ENCODE results near the gene CLEC6A.
"Not testable (repeated sequence)": the region's sequence is repeated elsewhere in the genome, so short reads cannot be mapped to it uniquely, and the experiment has no call there.

CLEC6A gene

GRCh38 chr12:8496074-8496473, 40.3 kb downstream of the CLEC6A start:
- DNase-seq: not testable (repeated sequence)

GRCh38 chr12:8499616-8500015, 43.9 kb downstream of the CLEC6A start:
- no peak for DNase-seq

GRCh38 chr12:8501720-8502119, 46.0 kb downstream of the CLEC6A start:
- no peak for DNase-seq

- no peak for DNase-seq
Measured at GRCh38 chr12:8504351-8504750, 48.6 kb downstream of the CLEC6A start.

- no peak for DNase-seq
Measured at GRCh38 chr12:8507596-8507995, 51.8 kb downstream of the CLEC6A start.

GRCh38 chr12:8508223-8508622, 52.5 kb downstream of the CLEC6A start:
- no peak for DNase-seq

- no peak for DNase-seq
Measured at GRCh38 chr12:8508910-8509841, 53.4 kb downstream of the CLEC6A start.

- DNase-seq: no peak
Measured at GRCh38 chr12:8513256-8513655, 57.5 kb downstream of the CLEC6A start, which contains the start of gene CLEC4D. CLEC4D (plus strand) TSS chr12:8513503; CDS start chr12:8513733, 230 bp downstream.

GRCh38 chr12:8517971-8518370, 62.2 kb downstream of the CLEC6A start:
- no peak for DNase-seq

GRCh38 chr12:8519171-8519570, 63.4 kb downstream of the CLEC6A start:
- DNase-seq: no peak

- DNase-seq: no peak
Measured at GRCh38 chr12:8527250-8528130, 71.7 kb downstream of the CLEC6A start.
